SH-SY5Y (cell line): ENCODE results near the gene LRMDA.

Experiments
- GATA2 ChIP-seq: IDR thresholded peaks from 2 replicates; pipeline ENCODE4 v1.6.1; 2011; ENCODE audit warnings: mild to moderate bottlenecking, low read depth, low read length
- GATA3 ChIP-seq: IDR thresholded peaks from 2 replicates; pipeline ENCODE4 v1.6.1; 2011; ENCODE audit warnings: low read depth, mild to moderate bottlenecking, low read length, moderate library complexity

DNA sequence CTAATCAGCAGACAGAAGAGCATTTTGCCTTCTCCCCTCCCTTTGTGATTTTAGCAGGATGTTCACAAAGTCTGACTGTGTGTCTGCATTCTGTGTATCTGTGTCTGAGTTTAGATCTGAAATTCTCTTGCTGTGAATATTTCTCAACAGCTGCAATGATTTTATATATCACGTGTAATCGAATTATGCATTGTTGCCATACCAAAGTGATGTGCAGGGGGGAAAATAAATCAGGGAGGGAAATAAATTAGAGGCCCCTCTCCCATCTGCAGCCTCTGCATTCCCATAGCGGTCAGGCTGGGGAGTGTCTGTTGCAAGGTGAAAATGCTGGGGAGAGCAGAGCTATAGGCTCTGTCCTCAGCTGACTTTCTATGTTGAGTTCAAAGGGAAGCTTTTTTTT, 209.0 kb downstream of the LRMDA start:
- no peak for TF ChIP-seq GATA2
- no peak for TF ChIP-seq GATA3
